Activated CD4-positive, CD25-positive, alpha-beta regulatory T cell treated with anti-CD3 and anti-CD28 coated beads, Interleukin-2, amount 50 U/mL, for 24 hours (primary cell): ENCODE measurements around the gene ANKRD34B.
"Not testable (repeated sequence)": the region's sequence is repeated elsewhere in the genome, so short reads cannot be mapped to it uniquely, and the experiment has no call there.

Experiments used
- ATAC-seq, 2 donors: fragments of 150-1000 bp; cut with Tn5 transposase; one replicate each; pipeline ENCODE4 v1.10.0; 2021; ENCODE audit warnings: mild to moderate bottlenecking in 1 of 2, moderate library complexity in 1 of 2

Gene ANKRD34B

GRCh38 chr5:80569961-80570786, at the start of gene ANKRD34B:
TSS of gene ANKRD34B (minus strand) at chr5:80570280. CDS start at chr5:80560019, 10,261 bp downstream.
- ATAC-seq, result peak in 1 of 2 donors; percentile 38

GRCh38 chr5:80619086-80619485, 49.0 kb upstream of the ANKRD34B start:
- ATAC-seq, result no peak

DNA sequence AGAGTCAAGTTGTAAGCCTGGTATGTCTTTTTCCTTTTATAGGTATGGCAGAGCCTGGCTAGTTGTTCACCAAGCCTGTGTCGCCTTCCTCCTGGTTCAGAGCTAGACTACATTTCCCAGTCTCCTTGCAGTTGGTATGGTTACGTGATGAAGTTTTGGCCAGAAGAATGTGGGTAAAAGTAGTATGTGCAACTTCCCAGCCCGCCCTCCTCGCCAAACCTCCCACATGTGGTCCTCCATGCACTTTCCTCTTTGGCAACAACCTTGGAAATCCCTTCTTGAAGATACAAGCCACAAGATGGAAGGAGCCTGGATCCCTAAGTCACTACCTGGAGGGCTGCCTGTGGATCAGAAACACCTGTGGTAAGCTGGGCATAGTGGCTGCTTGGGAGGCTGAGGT, 48.4 kb upstream of the ANKRD34B start:
- ATAC-seq, result no peak

DNA sequence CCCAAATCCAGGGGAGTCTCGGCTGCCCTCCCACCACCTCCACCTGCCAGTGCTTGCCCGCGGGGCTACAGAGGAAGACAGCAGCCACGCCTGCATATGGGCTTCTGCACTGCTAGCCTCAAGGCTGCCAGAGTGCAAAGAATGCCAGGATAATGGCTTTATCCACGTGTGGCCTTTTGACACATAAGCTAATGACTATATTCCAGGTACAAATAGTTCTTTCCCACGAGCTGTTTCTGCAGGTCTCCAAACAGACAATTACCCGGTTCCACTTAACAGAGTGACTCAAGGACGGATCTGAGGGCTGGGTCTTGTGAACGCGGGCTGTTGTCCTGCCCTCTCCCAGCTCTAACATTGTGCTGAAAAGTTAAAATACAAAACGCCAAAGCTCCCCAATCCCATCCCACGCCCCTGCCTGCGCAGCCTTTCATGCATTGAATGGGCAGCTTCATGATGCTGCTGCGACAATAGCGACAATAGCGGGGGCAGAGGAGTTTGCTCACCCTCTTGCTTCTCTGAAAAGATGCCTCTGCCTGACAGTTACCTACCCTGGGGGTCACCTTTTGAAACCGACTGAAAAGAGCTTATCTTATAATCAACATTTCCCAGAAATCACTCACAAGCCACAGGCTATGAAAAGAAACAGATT, 45.3 kb upstream of the ANKRD34B start:
- no peak for ATAC-seq

GRCh38 chr5:80609692-80610091, 39.6 kb upstream of the ANKRD34B start:
- no peak for ATAC-seq

DNA sequence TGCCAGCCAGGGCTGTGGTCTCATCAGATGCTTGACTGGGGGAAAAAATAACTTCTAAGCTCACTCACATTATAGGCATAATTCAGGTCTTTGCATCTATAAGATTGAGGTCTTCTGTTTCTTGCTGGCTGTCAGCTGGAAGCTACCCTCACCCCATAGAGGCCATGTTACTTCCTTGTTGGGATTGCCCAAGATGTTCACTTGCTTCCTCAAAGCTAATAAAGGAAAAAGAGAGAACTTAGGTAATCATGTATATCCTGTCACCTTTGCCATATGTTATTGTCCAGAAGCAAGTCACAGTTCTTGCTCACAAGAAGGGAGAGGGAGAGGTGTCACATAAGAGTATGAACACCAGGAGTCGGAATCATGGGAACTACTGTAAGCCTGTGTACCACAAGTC, 38.7 kb upstream of the ANKRD34B start:
- ATAC-seq, result no peak

- ATAC-seq, result no peak
Observed at GRCh38 chr5:80607832-80608231, 37.8 kb upstream of the ANKRD34B start.

DNA sequence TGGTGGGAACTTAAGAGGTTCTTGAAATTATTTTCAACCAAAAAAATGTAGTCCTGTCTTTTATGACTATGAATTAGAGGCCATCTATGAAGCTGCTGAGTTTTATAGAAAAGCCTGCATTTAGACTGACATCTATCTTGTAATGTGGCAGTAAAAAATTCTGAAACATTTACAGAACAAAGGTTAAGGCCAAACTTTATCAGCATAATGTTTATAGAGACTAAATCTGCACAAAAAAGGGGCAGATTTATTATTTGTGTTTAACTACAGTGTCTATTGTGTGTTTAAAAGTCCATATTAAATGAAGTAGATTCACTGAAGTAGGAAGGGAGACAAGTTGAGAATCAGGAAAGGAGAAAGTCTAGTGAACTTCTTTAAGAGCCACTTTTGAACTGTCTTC, 37.3 kb upstream of the ANKRD34B start:
- no peak for ATAC-seq

GRCh38 chr5:80600943-80601693, 31.0 kb upstream of the ANKRD34B start:
- ATAC-seq, result no peak

- ATAC-seq, result no peak
Observed at GRCh38 chr5:80597500-80597899, 27.4 kb upstream of the ANKRD34B start.

- ATAC-seq, result no peak
Observed at GRCh38 chr5:80594810-80595209, 24.7 kb upstream of the ANKRD34B start.

GRCh38 chr5:80592761-80593160, 22.7 kb upstream of the ANKRD34B start:
- no peak for ATAC-seq

GRCh38 chr5:80592105-80592504, 22.0 kb upstream of the ANKRD34B start:
- no peak for ATAC-seq

GRCh38 chr5:80591352-80591751, 21.3 kb upstream of the ANKRD34B start:
- no peak for ATAC-seq

DNA sequence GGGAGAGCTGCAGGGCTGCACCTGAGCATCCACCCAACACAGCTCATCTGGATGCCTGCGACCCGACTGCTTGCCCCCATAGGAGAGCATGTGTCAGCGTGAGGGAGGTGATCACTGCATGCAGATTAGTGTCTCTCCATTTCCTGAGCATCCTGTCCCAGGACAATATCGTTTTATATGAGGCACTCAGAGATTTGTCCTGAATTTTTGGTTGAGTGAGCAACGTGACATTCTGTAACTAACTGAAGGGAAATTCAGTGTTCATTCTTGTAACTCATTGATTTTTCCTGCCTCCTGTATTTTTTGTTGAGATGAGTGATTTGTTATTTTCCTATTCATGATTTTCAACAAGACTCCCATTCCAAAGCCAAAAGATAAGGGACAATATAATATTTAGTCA, 20.7 kb upstream of the ANKRD34B start:
- ATAC-seq, result no peak

DNA sequence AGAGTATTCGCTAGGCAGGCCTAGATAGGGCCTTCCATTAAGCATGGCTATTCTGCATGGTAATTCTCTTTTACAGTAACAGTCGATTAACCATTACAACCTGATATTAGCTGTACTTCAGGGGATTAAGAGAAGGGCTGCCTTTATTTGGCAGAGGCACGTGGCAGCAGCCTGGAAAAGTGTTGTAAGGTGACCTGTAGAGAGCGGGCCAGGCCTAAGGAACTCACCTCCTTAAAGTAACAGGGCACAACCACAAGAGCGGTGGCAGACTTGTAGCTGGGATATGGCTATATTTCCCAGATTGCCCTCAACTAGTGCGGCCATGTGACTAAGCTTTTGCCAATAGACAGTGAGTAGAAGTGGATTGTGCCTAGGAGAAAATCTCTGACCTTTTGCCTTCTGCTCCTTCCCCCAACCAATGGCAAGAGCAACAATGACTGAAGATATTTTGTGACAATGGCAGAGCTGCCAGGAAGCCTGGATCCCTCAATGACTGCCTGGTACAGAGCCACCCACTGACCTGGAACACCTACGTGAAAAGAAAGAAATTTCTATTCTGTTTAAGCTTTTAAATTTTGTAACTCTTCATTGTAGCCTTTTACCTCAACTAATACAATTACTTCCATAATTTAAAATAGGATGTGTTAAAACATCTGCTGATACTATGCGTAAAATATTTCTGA, 18.9 kb upstream of the ANKRD34B start:
- ATAC-seq, result no peak

DNA sequence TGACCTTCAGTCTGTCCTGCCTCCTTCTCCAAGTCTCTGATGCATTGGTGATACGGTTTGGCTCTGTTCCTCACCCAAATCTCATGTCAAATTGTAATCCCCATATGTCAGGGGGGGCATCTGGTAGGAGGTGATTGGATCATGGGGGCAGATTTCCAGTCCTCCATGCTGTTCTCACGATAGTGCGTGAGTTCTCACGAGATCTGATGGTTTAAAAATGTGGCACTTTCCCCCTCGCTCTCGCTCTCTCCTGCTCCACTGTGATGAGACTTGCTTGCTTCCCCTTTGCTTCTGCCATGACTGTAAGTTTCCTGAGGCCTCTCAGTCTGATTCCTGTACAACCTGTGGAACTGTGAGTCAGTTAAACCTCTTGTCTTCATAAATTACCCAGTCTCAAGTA, 14.7 kb upstream of the ANKRD34B start:
- no peak for ATAC-seq

- ATAC-seq, result not testable (repeated sequence)
Observed at GRCh38 chr5:80580291-80580690, 10.2 kb upstream of the ANKRD34B start.

- no peak for ATAC-seq
Observed at GRCh38 chr5:80579050-80579449, 9.0 kb upstream of the ANKRD34B start.

- no peak for ATAC-seq
Observed at GRCh38 chr5:80577707-80578106, 7.6 kb upstream of the ANKRD34B start.

- no peak for ATAC-seq
Observed at GRCh38 chr5:80576383-80576782, 6.3 kb upstream of the ANKRD34B start.

DNA sequence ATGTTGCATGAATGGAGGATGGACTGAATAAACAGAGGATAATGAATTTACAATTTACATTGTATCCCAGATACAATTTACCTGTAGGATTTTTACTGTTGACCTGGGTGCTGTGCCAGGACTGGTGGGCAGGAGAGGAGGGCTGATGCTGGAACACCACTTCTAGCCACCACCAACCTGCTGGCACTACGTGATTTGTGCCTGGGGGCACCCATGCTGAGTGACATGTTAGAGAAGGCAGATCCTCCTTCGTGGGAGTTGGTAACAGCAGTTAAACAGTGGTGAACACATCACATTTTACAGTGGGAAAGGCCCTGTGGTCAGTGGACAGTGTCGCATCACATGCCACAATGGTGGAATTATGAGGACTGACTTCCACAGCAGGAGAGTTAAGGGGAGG, 3.0 kb upstream of the ANKRD34B start:
- no peak for ATAC-seq
